Lung (tissue), 16 donors: Measurements from ENCODE around the gene HMX2. TPM values are rescaled to one million over a fixed set of nuclear protein-coding genes. Genes with fewer than 3 reads are reported as not detected.

Experiments used
- ATAC-seq: fragments of 200-7000 bp; cut with Tn5 transposase; one replicate; pipeline ENCODE4 v1.9.1; 2020; ENCODE audit warnings: moderate number of reproducible peaks; ENCODE audit not compliant: insufficient read depth, low FRiP score
- DNase-seq, 3 donors: peaks; one replicate each; pipeline ENCODE4 v3.0.0-alpha.2; 2013 to 2017
- H3K27ac ChIP-seq, 2 donors: one replicate each; pipeline ENCODE4 v1.5.1; 2013; ENCODE audit warnings: mild to moderate bottlenecking in 2 of 2, moderate library complexity in 2 of 2, control low read depth in 1 of 2, inconsistent platforms in 1 of 2, low read depth in 1 of 2, low read length in 1 of 2
- H3K27me3 ChIP-seq, 3 donors: one replicate each; pipeline ENCODE4 v1.5.1; 2013; ENCODE audit warnings: low read length in 2 of 3; ENCODE audit not compliant: control insufficient read depth in 3 of 3, insufficient read depth in 3 of 3
- H3K36me3 ChIP-seq, 4 donors: one replicate each; pipeline ENCODE4 v1.5.1; 2013; ENCODE audit warnings: low read length in 4 of 4, mild to moderate bottlenecking in 1 of 4, moderate library complexity in 1 of 4; ENCODE audit not compliant: control insufficient read depth in 4 of 4, insufficient read depth in 4 of 4
- H3K4me1 ChIP-seq, 5 donors: one replicate each; pipeline ENCODE4 v1.5.1; 2013; ENCODE audit warnings: low read length in 5 of 5, mild to moderate bottlenecking in 2 of 5, moderate library complexity in 1 of 5; ENCODE audit not compliant: control insufficient read depth in 5 of 5, insufficient read depth in 5 of 5
- H3K4me3 ChIP-seq: one replicate; pipeline ENCODE4 v1.5.1; 2013; ENCODE audit warnings: mild to moderate bottlenecking, control low read depth, moderate library complexity
- H3K9ac ChIP-seq, 2 donors: one replicate each; pipeline ENCODE4 v1.5.1; 2013; ENCODE audit warnings: low read length in 2 of 2, control low read depth in 1 of 2; ENCODE audit not compliant: insufficient read depth in 1 of 2
- H3K9me3 ChIP-seq, 4 donors: one replicate each; pipeline ENCODE4 v1.5.1; 2013; ENCODE audit warnings: low read length in 3 of 4, mild to moderate bottlenecking in 1 of 4, moderate library complexity in 1 of 4; ENCODE audit not compliant: control insufficient read depth in 4 of 4, insufficient read depth in 3 of 4
- WGBS, 2 donors: extraction: QIAGEN DNeasy Blood & Tissue Kit; methylation state at CpG; one replicate each; pipeline ENCODE4 v1.1.7; 2013; 5-methylcytosine and 5-hydroxymethylcytosine counted together
- long read RNA-seq, 5 donors: transcript quantifications; one replicate each; lab custom pipeline, GENCODE V29; 2026
- polyA plus RNA-seq, 2 donors: library from polyadenylated mRNA; stranded (reverse); fragments of 200-250 nt; gene quantifications; one replicate each; pipeline ENCODE4 v1.2.1, GENCODE V29; 2013
- total RNA-seq, 2 donors: library from RNA; depleted of rRNA in 1 of 2; stranded (reverse); fragments of >200 nt in 1 of 2; gene quantifications; one replicate each; pipeline ENCODE4 v1.2.1, GENCODE V29; 2014 to 2021
- TF ChIP-seq, protein P1 (sequence below): IDR thresholded peaks from 2 replicates; pipeline ENCODE4 v1.5.1; 2012; ENCODE audit warnings: mild to moderate bottlenecking; ENCODE audit errors: control extremely low read depth, extremely low read depth
- donor health status: control.
- donor health status: control.
- donor health status: Bipolar disorder and iron deficiency.
- donor health status: healthy.
- donor health status: DM: yes; HTN: yes; CAD: no.

HMX2 gene, protein sequence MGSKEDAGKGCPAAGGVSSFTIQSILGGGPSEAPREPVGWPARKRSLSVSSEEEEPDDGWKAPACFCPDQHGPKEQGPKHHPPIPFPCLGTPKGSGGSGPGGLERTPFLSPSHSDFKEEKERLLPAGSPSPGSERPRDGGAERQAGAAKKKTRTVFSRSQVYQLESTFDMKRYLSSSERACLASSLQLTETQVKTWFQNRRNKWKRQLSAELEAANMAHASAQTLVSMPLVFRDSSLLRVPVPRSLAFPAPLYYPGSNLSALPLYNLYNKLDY
- not detected for total RNA-seq
- not detected for polyA plus RNA-seq
- long read RNA-seq, donor 1 = 0 reads
- long read RNA-seq, donor 2 = 0 reads
- long read RNA-seq, donor 3 = 0 reads
- long read RNA-seq, donor 4 = 0 reads
- long read RNA-seq, donor 5 = 0 reads

DNA sequence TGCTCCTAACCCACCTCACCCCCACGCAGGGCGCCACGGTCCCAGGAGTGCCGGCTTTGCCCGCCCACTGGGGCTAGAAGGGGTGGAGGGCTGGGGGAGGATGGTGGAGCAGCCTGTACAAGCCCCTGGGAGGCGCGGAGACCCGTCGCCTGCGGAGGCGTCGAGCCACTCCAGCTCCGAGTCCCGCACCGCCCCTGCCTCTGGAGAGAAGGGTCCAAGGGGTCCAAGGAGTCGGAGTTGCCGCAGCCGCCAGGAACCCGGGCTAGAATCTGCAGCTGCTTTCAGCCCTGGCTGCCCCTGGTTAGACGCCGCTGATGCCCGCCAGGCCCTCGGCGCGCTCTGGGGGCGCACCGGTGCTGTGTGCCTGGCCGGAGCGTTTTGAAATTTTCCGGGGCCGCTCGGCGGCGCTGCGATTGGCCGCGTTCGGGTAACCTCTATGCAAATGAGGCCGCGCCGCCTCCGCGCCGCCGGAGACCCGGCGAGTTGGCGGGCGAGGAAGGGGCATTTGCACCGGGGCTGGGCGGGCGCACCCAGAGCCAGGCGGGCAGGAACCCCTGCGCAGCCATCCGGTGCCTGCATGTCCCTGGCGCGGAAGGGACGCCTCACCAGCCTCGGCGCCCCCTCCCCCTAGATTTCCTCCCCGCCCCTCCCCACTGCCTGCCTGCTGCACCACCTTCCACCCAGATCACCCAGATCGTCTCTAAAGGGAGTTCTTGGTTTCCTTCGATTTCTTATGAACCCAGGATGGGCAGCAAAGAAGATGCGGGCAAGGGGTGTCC is at the start of gene HMX2:
TSS of gene HMX2 (plus strand) at position 502 of the 779 bp plus-strand sequence. CDS start at position 745, 243 bp downstream.
- H3K9ac ChIP-seq = no peak within 1 kb of the TSS
- H3K27me3 ChIP-seq = peaks cover 23 to 94% (median 81%) of the 10 kb centered on the region in 3 donors
- H3K4me3 ChIP-seq = no peak within 1 kb of the TSS
- no peak within 1 kb of the TSS for H3K27ac ChIP-seq
- TF ChIP-seq, protein P1, sequence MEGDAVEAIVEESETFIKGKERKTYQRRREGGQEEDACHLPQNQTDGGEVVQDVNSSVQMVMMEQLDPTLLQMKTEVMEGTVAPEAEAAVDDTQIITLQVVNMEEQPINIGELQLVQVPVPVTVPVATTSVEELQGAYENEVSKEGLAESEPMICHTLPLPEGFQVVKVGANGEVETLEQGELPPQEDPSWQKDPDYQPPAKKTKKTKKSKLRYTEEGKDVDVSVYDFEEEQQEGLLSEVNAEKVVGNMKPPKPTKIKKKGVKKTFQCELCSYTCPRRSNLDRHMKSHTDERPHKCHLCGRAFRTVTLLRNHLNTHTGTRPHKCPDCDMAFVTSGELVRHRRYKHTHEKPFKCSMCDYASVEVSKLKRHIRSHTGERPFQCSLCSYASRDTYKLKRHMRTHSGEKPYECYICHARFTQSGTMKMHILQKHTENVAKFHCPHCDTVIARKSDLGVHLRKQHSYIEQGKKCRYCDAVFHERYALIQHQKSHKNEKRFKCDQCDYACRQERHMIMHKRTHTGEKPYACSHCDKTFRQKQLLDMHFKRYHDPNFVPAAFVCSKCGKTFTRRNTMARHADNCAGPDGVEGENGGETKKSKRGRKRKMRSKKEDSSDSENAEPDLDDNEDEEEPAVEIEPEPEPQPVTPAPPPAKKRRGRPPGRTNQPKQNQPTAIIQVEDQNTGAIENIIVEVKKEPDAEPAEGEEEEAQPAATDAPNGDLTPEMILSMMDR = no peak
- 3% methylated on average over 59 to 64 of the region's 64 CpGs for WGBS, 2 donors
- peaks cover 0 to 31% (median 10%) of the 10 kb centered on the region in 5 donors for H3K4me1 ChIP-seq
- ATAC-seq (no peak), DNase-seq (no peak)
- H3K9me3 ChIP-seq = peaks cover 0 to 12% (median 0%) of the 10 kb centered on the region in 4 donors
- H3K36me3 ChIP-seq = no peaks in the 10 kb centered on the region

DNA sequence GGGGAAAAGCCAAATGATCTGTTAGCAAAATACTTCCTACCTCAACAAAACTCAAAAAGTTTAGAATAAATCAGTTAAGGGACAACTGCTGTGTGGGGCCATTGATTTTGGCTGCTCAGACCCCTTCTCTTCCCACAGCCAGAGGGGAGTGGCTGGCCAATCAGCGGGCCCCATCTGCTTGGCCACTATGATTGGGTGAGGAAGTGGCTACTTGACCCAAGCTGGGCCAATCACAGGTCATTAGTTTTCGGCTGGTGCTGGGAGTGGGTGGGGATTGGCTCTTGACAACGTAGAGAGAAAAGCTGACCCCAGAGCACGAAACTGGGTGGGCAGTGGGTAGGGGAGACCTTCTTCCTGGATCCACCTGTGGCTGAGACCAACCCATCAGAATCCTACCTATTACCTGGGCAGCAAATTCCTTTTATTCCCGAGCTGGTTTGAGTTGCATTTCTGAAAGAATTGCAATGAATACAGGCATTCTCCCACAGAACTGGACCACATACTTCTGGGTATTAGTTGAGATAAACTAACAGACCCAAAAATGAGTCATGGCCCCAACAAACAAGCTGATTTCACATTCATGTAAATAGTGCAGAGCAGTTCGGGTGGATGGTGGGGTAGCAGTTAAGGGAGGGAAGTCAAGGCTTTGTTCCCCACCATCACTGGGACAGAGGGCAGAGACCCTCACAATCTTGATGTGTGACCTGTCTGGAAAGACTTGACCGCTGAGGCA is 47.7 kb upstream of the HMX2 start:
- DNase-seq = no peak
- no peaks in the 10 kb centered on the region for H3K4me1 ChIP-seq
- H3K9me3 ChIP-seq = peaks cover 0 to 4% (median 0%) of the 10 kb centered on the region in 4 donors
- peaks cover 0 to 4% (median 0%) of the 10 kb centered on the region in 3 donors for H3K27me3 ChIP-seq
- no peak for ATAC-seq
- no peak overlapping the region for H3K9ac ChIP-seq
- no peak overlapping the region for H3K27ac ChIP-seq
- H3K36me3 ChIP-seq = no peaks in the 10 kb centered on the region
- no peak overlapping the region for H3K4me3 ChIP-seq
- TF ChIP-seq, protein P1 = no peak
- WGBS, 2 donors = 66 to 90% methylated on average over 7 of the region's 7 CpGs

DNA sequence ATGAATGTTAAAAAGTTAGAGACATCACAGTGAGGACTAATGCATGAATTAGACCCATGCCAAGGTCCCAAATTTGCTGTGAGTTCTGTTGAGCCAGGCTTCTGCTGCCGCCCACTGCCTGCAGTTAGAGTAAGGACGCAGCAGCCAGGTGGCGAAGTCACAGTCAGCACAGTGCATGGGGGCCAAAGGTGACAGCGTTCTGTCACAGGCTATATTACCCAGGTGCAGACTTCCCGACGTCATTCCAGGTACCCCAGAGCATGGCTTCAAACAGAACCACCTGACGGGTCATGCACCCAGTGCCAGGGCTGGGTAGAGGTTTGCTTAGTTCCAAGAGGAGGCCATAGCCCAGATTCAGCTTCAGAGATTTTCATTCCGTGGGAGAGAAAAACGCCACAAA is 46.1 kb upstream of the HMX2 start:
- no peak for ATAC-seq
- WGBS, 2 donors = 68 to 70% methylated on average over 9 of the region's 9 CpGs

More for the DNA sequence above, 46.1 kb upstream of the HMX2 start:
- Histone ChIP-seq H3K9me3 (peaks cover 0 to 4% (median 0%) of the 10 kb centered on the region in 4 donors), H3K4me1 (no peaks in the 10 kb centered on the region), H3K27me3 (peaks cover 0 to 4% (median 2%) of the 10 kb centered on the region in 3 donors), H3K36me3 (no peaks in the 10 kb centered on the region), H3K4me3 (no peak overlapping the region), H3K9ac (no peak overlapping the region), H3K27ac (no peak overlapping the region)
- TF ChIP-seq, protein P1 = no peak
- no peak for DNase-seq
